Measurements from ENCODE around the gene PNRC1. TPM values are rescaled to one million over a fixed set of nuclear protein-coding genes. Genes with fewer than 3 reads are reported as not detected.

The PNRC1 gene
- polyA plus RNA-seq, 1 of the 3 experiments (the other 2 are of a cell fraction), result 7.8 TPM

DNA sequence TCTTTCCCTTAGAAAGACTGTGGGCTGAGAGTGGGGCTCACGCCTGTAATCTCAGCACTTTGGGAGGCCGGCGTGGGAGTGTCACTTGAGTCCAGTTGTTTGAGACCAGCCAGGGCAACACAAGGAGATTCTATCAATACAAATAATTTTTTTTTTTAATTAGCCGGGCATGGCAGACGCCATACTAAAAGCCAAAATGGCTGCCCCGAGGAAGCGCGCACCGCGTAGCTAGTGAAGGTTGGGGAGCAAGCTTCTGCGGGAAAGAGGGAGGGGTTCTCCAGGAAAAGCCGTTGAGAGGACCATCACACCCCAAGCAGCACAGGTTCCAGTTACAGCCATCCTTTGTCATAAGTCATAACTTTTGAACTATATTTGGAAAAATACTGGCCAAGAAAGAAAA lies 21.3 kb upstream of the PNRC1 start:
- 88% methylated on average over 11 of the region's 12 CpGs for WGBS (ENCODE audit: low lambda C conversion rate)
- CTCF ChIA-PET, result interaction anchor here (1.7 kb wide), 1 partner anchor 76 kb away, joined by 5 read pairs; no protein-coding TSS in a partner anchor

More for the DNA sequence above, 21.3 kb upstream of the PNRC1 start:
- Histone ChIP-seq H3K4me1 (ENCODE audit: control insufficient read depth in 1 of 2, insufficient read depth in 2 of 2, low read depth in 1 of 2, low read length in 1 of 2) (no peaks in the 10 kb centered on the region), H3K27ac (ENCODE audit: low read depth in 2 of 2, low read length in 1 of 2) (no peak overlapping the region), H3K4me2 (no peak overlapping the region), H3K36me3 (replicated peaks in 1 of 2; ENCODE audit: control insufficient read depth in 1 of 2, insufficient read depth in 2 of 2, low read length in 1 of 2) (no peaks in the 10 kb centered on the region), H3K27me3 (ENCODE audit: insufficient read depth) (no peaks in the 10 kb centered on the region), H3K9ac (no peak overlapping the region), H3K79me2 (ENCODE audit: insufficient read depth) (no peaks in the 10 kb centered on the region), H3F3A (replicated peaks; ENCODE audit: insufficient read depth) (no peaks in the 10 kb centered on the region), H4K20me1 (ENCODE audit: insufficient read depth) (no peaks in the 10 kb centered on the region), H3K4me3 (ENCODE audit: low read depth in 2 of 2, low read length in 1 of 2) (no peak overlapping the region), H3K9me2 (no peaks in the 10 kb centered on the region), H3K9me3 (no peaks in the 10 kb centered on the region), H2AFZ (ENCODE audit: low read depth) (no peak overlapping the region)
- DNase-seq, result no peak
- POLR2A ChIA-PET, result no interaction called here
- TF ChIP-seq, protein P1, sequence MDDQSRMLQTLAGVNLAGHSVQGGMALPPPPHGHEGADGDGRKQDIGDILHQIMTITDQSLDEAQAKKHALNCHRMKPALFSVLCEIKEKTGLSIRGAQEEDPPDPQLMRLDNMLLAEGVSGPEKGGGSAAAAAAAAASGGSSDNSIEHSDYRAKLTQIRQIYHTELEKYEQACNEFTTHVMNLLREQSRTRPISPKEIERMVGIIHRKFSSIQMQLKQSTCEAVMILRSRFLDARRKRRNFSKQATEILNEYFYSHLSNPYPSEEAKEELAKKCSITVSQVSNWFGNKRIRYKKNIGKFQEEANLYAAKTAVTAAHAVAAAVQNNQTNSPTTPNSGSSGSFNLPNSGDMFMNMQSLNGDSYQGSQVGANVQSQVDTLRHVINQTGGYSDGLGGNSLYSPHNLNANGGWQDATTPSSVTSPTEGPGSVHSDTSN (IDR thresholded peaks at IDR 0.05), result no peak
- TF ChIP-seq FOSL2 (IDR thresholded peaks at IDR 0.05; ENCODE audit: borderline replicate concordance, low read depth) (no peak), EZH2phosphoT487 (IDR thresholded peaks at IDR 0.05; ENCODE audit: borderline replicate concordance, low read depth) (no peak), RAD21 (IDR thresholded peaks at IDR 0.05; ENCODE audit: low read length) (no peak), RCOR1 (IDR thresholded peaks at IDR 0.05; ENCODE audit: low read length) (no peak), SMC3 (IDR thresholded peaks at IDR 0.05; ENCODE audit: low read depth, low read length) (no peak), FOXM1 (IDR thresholded peaks at IDR 0.05; ENCODE audit: low read depth) (no peak), JUND (IDR thresholded peaks at IDR 0.05) (no peak), CHD2 (IDR thresholded peaks at IDR 0.05; ENCODE audit: low read length, partially characterized antibody) (no peak), NRF1 (IDR thresholded peaks at IDR 0.05; ENCODE audit: low read depth, low read length) (no peak), TEAD4 (IDR thresholded peaks at IDR 0.05; ENCODE audit: borderline replicate concordance, insufficient read depth) (no peak), MEF2A (IDR thresholded peaks at IDR 0.05; ENCODE audit: borderline replicate concordance, low read depth) (no peak), NFIC (IDR thresholded peaks at IDR 0.05; ENCODE audit: borderline replicate concordance) (no peak), TAF1 (IDR thresholded peaks at IDR 0.05; ENCODE audit: borderline replicate concordance, low read depth, low read length) (no peak), GABPA (IDR thresholded peaks at IDR 0.05; ENCODE audit: low read depth) (no peak), SIN3A (IDR thresholded peaks at IDR 0.05; ENCODE audit: borderline replicate concordance, low read depth, low read length) (no peak)
- TF ChIP-seq, protein P2, sequence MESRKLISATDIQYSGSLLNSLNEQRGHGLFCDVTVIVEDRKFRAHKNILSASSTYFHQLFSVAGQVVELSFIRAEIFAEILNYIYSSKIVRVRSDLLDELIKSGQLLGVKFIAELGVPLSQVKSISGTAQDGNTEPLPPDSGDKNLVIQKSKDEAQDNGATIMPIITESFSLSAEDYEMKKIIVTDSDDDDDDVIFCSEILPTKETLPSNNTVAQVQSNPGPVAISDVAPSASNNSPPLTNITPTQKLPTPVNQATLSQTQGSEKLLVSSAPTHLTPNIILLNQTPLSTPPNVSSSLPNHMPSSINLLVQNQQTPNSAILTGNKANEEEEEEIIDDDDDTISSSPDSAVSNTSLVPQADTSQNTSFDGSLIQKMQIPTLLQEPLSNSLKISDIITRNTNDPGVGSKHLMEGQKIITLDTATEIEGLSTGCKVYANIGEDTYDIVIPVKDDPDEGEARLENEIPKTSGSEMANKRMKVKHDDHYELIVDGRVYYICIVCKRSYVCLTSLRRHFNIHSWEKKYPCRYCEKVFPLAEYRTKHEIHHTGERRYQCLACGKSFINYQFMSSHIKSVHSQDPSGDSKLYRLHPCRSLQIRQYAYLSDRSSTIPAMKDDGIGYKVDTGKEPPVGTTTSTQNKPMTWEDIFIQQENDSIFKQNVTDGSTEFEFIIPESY (IDR thresholded peaks at IDR 0.05; ENCODE audit: borderline replicate concordance, low read depth), result no peak
- TF ChIP-seq, protein P3, sequence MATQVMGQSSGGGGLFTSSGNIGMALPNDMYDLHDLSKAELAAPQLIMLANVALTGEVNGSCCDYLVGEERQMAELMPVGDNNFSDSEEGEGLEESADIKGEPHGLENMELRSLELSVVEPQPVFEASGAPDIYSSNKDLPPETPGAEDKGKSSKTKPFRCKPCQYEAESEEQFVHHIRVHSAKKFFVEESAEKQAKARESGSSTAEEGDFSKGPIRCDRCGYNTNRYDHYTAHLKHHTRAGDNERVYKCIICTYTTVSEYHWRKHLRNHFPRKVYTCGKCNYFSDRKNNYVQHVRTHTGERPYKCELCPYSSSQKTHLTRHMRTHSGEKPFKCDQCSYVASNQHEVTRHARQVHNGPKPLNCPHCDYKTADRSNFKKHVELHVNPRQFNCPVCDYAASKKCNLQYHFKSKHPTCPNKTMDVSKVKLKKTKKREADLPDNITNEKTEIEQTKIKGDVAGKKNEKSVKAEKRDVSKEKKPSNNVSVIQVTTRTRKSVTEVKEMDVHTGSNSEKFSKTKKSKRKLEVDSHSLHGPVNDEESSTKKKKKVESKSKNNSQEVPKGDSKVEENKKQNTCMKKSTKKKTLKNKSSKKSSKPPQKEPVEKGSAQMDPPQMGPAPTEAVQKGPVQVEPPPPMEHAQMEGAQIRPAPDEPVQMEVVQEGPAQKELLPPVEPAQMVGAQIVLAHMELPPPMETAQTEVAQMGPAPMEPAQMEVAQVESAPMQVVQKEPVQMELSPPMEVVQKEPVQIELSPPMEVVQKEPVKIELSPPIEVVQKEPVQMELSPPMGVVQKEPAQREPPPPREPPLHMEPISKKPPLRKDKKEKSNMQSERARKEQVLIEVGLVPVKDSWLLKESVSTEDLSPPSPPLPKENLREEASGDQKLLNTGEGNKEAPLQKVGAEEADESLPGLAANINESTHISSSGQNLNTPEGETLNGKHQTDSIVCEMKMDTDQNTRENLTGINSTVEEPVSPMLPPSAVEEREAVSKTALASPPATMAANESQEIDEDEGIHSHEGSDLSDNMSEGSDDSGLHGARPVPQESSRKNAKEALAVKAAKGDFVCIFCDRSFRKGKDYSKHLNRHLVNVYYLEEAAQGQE (IDR thresholded peaks at IDR 0.05; ENCODE audit: low read depth, low read length), result no peak
- TF ChIP-seq, protein P4, sequence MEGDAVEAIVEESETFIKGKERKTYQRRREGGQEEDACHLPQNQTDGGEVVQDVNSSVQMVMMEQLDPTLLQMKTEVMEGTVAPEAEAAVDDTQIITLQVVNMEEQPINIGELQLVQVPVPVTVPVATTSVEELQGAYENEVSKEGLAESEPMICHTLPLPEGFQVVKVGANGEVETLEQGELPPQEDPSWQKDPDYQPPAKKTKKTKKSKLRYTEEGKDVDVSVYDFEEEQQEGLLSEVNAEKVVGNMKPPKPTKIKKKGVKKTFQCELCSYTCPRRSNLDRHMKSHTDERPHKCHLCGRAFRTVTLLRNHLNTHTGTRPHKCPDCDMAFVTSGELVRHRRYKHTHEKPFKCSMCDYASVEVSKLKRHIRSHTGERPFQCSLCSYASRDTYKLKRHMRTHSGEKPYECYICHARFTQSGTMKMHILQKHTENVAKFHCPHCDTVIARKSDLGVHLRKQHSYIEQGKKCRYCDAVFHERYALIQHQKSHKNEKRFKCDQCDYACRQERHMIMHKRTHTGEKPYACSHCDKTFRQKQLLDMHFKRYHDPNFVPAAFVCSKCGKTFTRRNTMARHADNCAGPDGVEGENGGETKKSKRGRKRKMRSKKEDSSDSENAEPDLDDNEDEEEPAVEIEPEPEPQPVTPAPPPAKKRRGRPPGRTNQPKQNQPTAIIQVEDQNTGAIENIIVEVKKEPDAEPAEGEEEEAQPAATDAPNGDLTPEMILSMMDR (IDR thresholded peaks at IDR 0.05), result no peak
- TF ChIP-seq, protein P5, sequence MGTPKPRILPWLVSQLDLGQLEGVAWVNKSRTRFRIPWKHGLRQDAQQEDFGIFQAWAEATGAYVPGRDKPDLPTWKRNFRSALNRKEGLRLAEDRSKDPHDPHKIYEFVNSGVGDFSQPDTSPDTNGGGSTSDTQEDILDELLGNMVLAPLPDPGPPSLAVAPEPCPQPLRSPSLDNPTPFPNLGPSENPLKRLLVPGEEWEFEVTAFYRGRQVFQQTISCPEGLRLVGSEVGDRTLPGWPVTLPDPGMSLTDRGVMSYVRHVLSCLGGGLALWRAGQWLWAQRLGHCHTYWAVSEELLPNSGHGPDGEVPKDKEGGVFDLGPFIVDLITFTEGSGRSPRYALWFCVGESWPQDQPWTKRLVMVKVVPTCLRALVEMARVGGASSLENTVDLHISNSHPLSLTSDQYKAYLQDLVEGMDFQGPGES (IDR thresholded peaks at IDR 0.05; ENCODE audit: low read depth, low read length), result no peak
